Measurements from ENCODE around the gene TJP2.

DNA sequence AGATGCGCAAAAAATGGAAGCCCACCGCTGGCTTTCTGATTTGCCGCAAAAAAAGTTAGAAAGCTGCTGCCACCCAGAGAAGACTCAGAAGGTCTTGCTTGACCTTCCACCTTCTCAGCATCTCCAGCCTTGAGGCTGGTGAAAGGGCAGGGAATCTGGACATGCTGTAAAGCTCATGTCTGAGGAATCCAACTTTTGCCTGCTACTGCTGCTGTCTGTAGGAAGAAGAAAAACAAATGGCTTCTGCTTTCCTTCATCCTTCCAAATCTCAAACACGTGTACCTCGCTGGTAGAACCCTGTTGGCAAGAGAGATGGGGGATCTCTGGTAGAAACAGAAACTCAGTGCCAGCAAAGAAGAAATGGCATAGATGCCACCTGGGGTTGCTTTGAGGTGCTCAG, 10.2 kb downstream of the TJP2 start:
- TF ChIP-seq POLR2A (IDR thresholded peaks at IDR 0.05) = no peak
- no peak for TF ChIP-seq CTCF (IDR thresholded peaks at IDR 0.05)

All from suprapubic skin (tissue), 3 donors.